Activated gamma-delta T cell treated with Interleukin-2 at 50 U/mL for 16 hours (primary cell): ENCODE measurements around the gene TAF11L6.
"Not testable (repeated sequence)": the region's sequence is repeated elsewhere in the genome, so short reads cannot be mapped to it uniquely, and the experiment has no call there.

Experiments
- DNase-seq: peaks from one replicate; pipeline ENCODE4 v3.0.0-alpha.2; 2020

The TAF11L6 gene

GRCh38 chr5:17528369-17528768 lies at the start of gene TAF11L6:
Gene TAF11L6, plus strand, starts transcription at chr5:17528669.
- DNase-seq = not testable (repeated sequence)

GRCh38 chr5:17481378-17481777 lies 47.1 kb upstream of the TAF11L6 start:
- DNase-seq = no peak

- DNase-seq = no peak
These were observed 45.7 kb upstream of the TAF11L6 start for GRCh38 chr5:17482790-17483189.

- not testable (repeated sequence) for DNase-seq
These were observed 41.9 kb upstream of the TAF11L6 start for GRCh38 chr5:17486464-17487173.

GRCh38 chr5:17487174-17487512 lies 41.3 kb upstream of the TAF11L6 start:
- DNase-seq = no peak

- DNase-seq = not testable (repeated sequence)
These were observed 37.2 kb upstream of the TAF11L6 start for GRCh38 chr5:17491257-17491656.

GRCh38 chr5:17492770-17493169 lies 35.7 kb upstream of the TAF11L6 start:
- no peak for DNase-seq

GRCh38 chr5:17497446-17497845 lies 31.0 kb upstream of the TAF11L6 start:
- DNase-seq = no peak

GRCh38 chr5:17497931-17498330 lies 30.5 kb upstream of the TAF11L6 start, which contains the start of gene TAF11L2:
Gene TAF11L2, plus strand, starts transcription at chr5:17498231.
- DNase-seq = not testable (repeated sequence)

GRCh38 chr5:17511775-17512325 lies 16.6 kb upstream of the TAF11L6 start:
- no peak for DNase-seq

- DNase-seq = peak; percentile 18
These were observed 10.9 kb upstream of the TAF11L6 start for GRCh38 chr5:17517526-17517925.

GRCh38 chr5:17518067-17518466 lies 10.4 kb upstream of the TAF11L6 start, which contains the start of gene TAF11L3:
Gene TAF11L3, plus strand, starts transcription at chr5:17518367.
- not testable (repeated sequence) for DNase-seq

- not testable (repeated sequence) for DNase-seq
These were observed 9.0 kb upstream of the TAF11L6 start for GRCh38 chr5:17519508-17519907.

- not testable (repeated sequence) for DNase-seq
These were observed 7.0 kb upstream of the TAF11L6 start, which contains the start of gene TAF11L4 for GRCh38 chr5:17521501-17521900. Gene TAF11L4, plus strand, starts transcription at chr5:17521801.

- DNase-seq = not testable (repeated sequence)
These were observed 3.5 kb upstream of the TAF11L6 start, which contains the start of gene TAF11L5 for GRCh38 chr5:17524935-17525334. Gene TAF11L5, plus strand, starts transcription at chr5:17525235.

- not testable (repeated sequence) for DNase-seq
These were observed 2.0 kb upstream of the TAF11L6 start for GRCh38 chr5:17526504-17526903.
